Astrocyte (in vitro differentiated cells and primary cell): ENCODE measurements around the gene FHIT.

Experiments
- EZH2 ChIP-seq: IDR thresholded peaks from 2 replicates; pipeline ENCODE4 v1.6.1; 2012; ENCODE audit warnings: mild to moderate bottlenecking, low read length, inconsistent platforms; ENCODE audit not compliant: insufficient read depth
- TF ChIP-seq, protein P1 (sequence below): IDR thresholded peaks from 2 replicates; pipeline ENCODE4 v1.5.1; 2011; ENCODE audit warnings: low read depth, mild to moderate bottlenecking, inconsistent platforms, low read length, moderate library complexity; ENCODE audit not compliant: insufficient read depth

DNA sequence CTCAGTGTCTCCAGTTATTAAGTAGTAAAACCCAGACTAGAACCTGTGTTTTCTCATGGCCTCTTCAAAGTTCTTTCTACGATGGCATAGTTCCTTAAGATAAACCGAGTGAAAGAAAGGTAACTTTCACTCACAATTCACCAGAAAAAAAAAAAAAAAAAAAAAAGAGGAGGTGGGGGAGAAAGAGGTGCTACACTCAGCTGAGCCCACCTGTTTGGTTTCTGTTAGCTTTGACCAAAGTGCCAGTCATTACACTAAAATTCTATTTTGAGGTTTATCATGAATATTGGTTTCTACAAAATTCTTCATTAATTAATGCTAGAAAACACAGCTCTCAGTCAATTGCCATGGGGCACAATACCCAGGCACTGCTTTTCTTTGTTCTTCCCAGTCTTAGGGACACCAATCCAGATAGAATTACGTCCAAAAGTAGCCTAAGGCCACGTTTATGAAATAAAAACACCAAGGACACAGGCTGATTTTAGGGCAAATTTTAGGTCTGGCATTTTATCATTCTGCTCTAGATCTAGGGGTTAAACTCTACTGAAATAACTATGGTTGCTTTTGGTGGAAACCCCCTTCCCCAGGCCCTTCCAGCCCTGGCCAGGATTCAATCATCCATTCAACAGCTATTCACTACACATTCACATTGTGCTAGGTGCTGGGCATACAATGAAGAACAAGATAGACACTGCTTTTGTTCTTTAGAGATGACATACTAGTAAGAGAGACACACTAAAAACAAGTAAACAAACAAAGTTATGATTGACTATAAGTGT lies 1097.8 kb downstream of the FHIT start:
- TF ChIP-seq, protein P1, sequence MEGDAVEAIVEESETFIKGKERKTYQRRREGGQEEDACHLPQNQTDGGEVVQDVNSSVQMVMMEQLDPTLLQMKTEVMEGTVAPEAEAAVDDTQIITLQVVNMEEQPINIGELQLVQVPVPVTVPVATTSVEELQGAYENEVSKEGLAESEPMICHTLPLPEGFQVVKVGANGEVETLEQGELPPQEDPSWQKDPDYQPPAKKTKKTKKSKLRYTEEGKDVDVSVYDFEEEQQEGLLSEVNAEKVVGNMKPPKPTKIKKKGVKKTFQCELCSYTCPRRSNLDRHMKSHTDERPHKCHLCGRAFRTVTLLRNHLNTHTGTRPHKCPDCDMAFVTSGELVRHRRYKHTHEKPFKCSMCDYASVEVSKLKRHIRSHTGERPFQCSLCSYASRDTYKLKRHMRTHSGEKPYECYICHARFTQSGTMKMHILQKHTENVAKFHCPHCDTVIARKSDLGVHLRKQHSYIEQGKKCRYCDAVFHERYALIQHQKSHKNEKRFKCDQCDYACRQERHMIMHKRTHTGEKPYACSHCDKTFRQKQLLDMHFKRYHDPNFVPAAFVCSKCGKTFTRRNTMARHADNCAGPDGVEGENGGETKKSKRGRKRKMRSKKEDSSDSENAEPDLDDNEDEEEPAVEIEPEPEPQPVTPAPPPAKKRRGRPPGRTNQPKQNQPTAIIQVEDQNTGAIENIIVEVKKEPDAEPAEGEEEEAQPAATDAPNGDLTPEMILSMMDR: no peak
- TF ChIP-seq EZH2: no peak
